Mesodermal cell (in vitro differentiated cells): ENCODE data around the gene ANKRD16.
"Not testable (repeated sequence)": the region's sequence is repeated elsewhere in the genome, so short reads cannot be mapped to it uniquely, and the experiment has no call there.

Experiments used
- H3K27ac ChIP-seq: 2 replicates; pipeline ENCODE4 v1.7.0; 2013; ENCODE audit warnings: mild to moderate bottlenecking, low read depth, low read length, moderate library complexity; ENCODE audit not compliant: severe bottlenecking
- H3K36me3 ChIP-seq: 2 replicates; pipeline ENCODE4 v1.7.1; 2013; ENCODE audit warnings: mild to moderate bottlenecking, low read length, moderate library complexity; ENCODE audit not compliant: control insufficient read depth, insufficient read depth
- H3K4me1 ChIP-seq: one replicate; pipeline ENCODE4 v1.7.1; 2013; ENCODE audit warnings: mild to moderate bottlenecking, low read length; ENCODE audit not compliant: insufficient read depth, control insufficient read depth, poor library complexity, severe bottlenecking
- H3K4me3 ChIP-seq: 2 replicates; pipeline ENCODE4 v1.7.0; 2013; ENCODE audit warnings: low read length, control low read depth, mild to moderate bottlenecking; ENCODE audit not compliant: insufficient read depth, poor library complexity, severe bottlenecking; ENCODE audit errors: extremely low read depth
- H3K9me3 ChIP-seq: 2 replicates; pipeline ENCODE4 v1.7.1; 2013; ENCODE audit warnings: mild to moderate bottlenecking, low read length, moderate library complexity; ENCODE audit not compliant: control insufficient read depth
- WGBS, 2 experiments: methylation state at CpG; one replicate each; pipeline ENCODE4 v1.1.5; 2013; ENCODE audit warnings: missing lambda C conversion rate in 2 of 2; ENCODE audit not compliant: insufficient coverage in 2 of 2; 5-methylcytosine and 5-hydroxymethylcytosine counted together

ANKRD16 gene

GRCh38 chr10:5921746-5922145 is 32.1 kb upstream of the ANKRD16 start:
- H3K27ac ChIP-seq = no peak overlapping the region
- no peaks in the 10 kb centered on the region for H3K9me3 ChIP-seq
- WGBS, 2 experiments = 100% methylated on average over 3 of the region's 5 CpGs
- H3K4me1 ChIP-seq = no peaks in the 10 kb centered on the region
- peaks cover 94% of the 10 kb centered on the region for H3K36me3 ChIP-seq
- no peak overlapping the region for H3K4me3 ChIP-seq

GRCh38 chr10:5919568-5919967 is 29.9 kb upstream of the ANKRD16 start:
- H3K9me3 ChIP-seq = no peaks in the 10 kb centered on the region
- peaks cover 97% of the 10 kb centered on the region for H3K36me3 ChIP-seq
- no peak overlapping the region for H3K4me3 ChIP-seq
- no peaks in the 10 kb centered on the region for H3K4me1 ChIP-seq
- 70 to 96% methylated on average over 2 to 4 of the region's 7 CpGs for WGBS, 2 experiments
- no peak overlapping the region for H3K27ac ChIP-seq

- Histone ChIP-seq H3K4me1 (no peaks in the 10 kb centered on the region), H3K27ac (no peak overlapping the region), H3K9me3 (no peaks in the 10 kb centered on the region), H3K36me3 (peaks cover 98% of the 10 kb centered on the region), H3K4me3 (no peak overlapping the region)
- 92 to 100% methylated on average over 1 to 4 of the region's 4 CpGs for WGBS, 2 experiments
These were observed 29.1 kb upstream of the ANKRD16 start for GRCh38 chr10:5918763-5919162.

- Histone ChIP-seq H3K4me3 (no peak overlapping the region), H3K4me1 (no peaks in the 10 kb centered on the region), H3K27ac (no peak overlapping the region), H3K36me3 (peaks cover 98% of the 10 kb centered on the region), H3K9me3 (no peaks in the 10 kb centered on the region)
- 96 to 100% methylated on average over 13 of the region's 13 CpGs for WGBS, 2 experiments
These were observed 27.6 kb upstream of the ANKRD16 start for GRCh38 chr10:5917305-5917704.

GRCh38 chr10:5915451-5915850 is 25.8 kb upstream of the ANKRD16 start:
- 96 to 99% methylated on average over 13 to 14 of the region's 14 CpGs for WGBS, 2 experiments
- H3K4me1 ChIP-seq = no peaks in the 10 kb centered on the region
- H3K4me3 ChIP-seq = no peak overlapping the region
- peaks cover 99% of the 10 kb centered on the region for H3K36me3 ChIP-seq
- no peak overlapping the region for H3K27ac ChIP-seq
- no peaks in the 10 kb centered on the region for H3K9me3 ChIP-seq

GRCh38 chr10:5913736-5914135 is 24.0 kb upstream of the ANKRD16 start:
- Histone ChIP-seq H3K9me3 (no peaks in the 10 kb centered on the region), H3K4me3 (no peak overlapping the region), H3K4me1 (no peaks in the 10 kb centered on the region), H3K36me3 (peaks cover 99% of the 10 kb centered on the region), H3K27ac (no peak overlapping the region)
- WGBS, 2 experiments = no CpG with 5 or more reads among the region's 4 CpGs

- WGBS, 2 experiments = 94 to 100% methylated on average over 4 of the region's 4 CpGs
- Histone ChIP-seq H3K9me3 (no peaks in the 10 kb centered on the region), H3K27ac (no peak overlapping the region), H3K4me3 (no peak overlapping the region), H3K36me3 (peaks cover 90% of the 10 kb centered on the region), H3K4me1 (no peaks in the 10 kb centered on the region)
These were observed 22.0 kb upstream of the ANKRD16 start for GRCh38 chr10:5911670-5912069.

GRCh38 chr10:5910323-5911100 is 20.8 kb upstream of the ANKRD16 start:
- peaks cover 90% of the 10 kb centered on the region for H3K36me3 ChIP-seq
- no peak overlapping the region for H3K27ac ChIP-seq
- H3K4me3 ChIP-seq = no peak overlapping the region
- no peaks in the 10 kb centered on the region for H3K9me3 ChIP-seq
- 95 to 96% methylated on average over 12 to 13 of the region's 18 CpGs for WGBS, 2 experiments
- H3K4me1 ChIP-seq = no peaks in the 10 kb centered on the region

GRCh38 chr10:5908676-5909075 is 19.0 kb upstream of the ANKRD16 start:
- 91 to 100% methylated on average over 6 to 7 of the region's 7 CpGs for WGBS, 2 experiments
- peaks cover 82% of the 10 kb centered on the region for H3K36me3 ChIP-seq

GRCh38 chr10:5906651-5907050 is 17.0 kb upstream of the ANKRD16 start:
- H3K4me1 ChIP-seq = no peaks in the 10 kb centered on the region
- no peaks in the 10 kb centered on the region for H3K9me3 ChIP-seq
- WGBS, 2 experiments = 91 to 94% methylated on average over 5 of the region's 5 CpGs
- H3K4me3 ChIP-seq = no peak overlapping the region
- H3K36me3 ChIP-seq = peaks cover 77% of the 10 kb centered on the region
- H3K27ac ChIP-seq = no peak overlapping the region

More at GRCh38 chr10:5908676-5909075, 19.0 kb upstream of the ANKRD16 start:
- not testable (repeated sequence) for H3K4me3 ChIP-seq, H3K9me3 ChIP-seq, H3K27ac ChIP-seq, H3K4me1 ChIP-seq

- Histone ChIP-seq H3K4me3 (no peak overlapping the region), H3K27ac (no peak overlapping the region), H3K4me1 (no peaks in the 10 kb centered on the region), H3K9me3 (no peaks in the 10 kb centered on the region), H3K36me3 (peaks cover 71% of the 10 kb centered on the region)
- 93 to 98% methylated on average over 10 to 13 of the region's 13 CpGs for WGBS, 2 experiments
These were observed 16.3 kb upstream of the ANKRD16 start for GRCh38 chr10:5905854-5906507.
